K562 (cell line): ENCODE results near the gene PAFAH1B2. TPM values are rescaled to one million over a fixed set of nuclear protein-coding genes. Genes with fewer than 3 reads are reported as not detected.

Experiments
- ATF1 ChIP-seq, 2 experiments: fragments of 450-650 bp in 1 of 2; IDR thresholded peaks; 2 replicates each; pipeline ENCODE4 v1.6.1; 2016; ENCODE audit warnings: missing compliant biosample characterization in 1 of 2, missing genetic modification characterization in 1 of 2
- HEY1 ChIP-seq: fragments of 250-450 bp; sonication (Bioruptor Pico); IDR thresholded peaks from 2 replicates; pipeline ENCODE4 v1.5.0; 2020; ENCODE audit warnings: mild to moderate bottlenecking, moderate library complexity, borderline replicate concordance
- KAT7 ChIP-seq: sonication (generic); formaldehyde crosslinking; IDR thresholded peaks from 2 replicates; pipeline ENCODE4 v1.8.0; 2022; ENCODE audit warnings: missing genetic modification reagents, mild to moderate bottlenecking, borderline replicate concordance
- KLF13 ChIP-seq: fragments of 450-650 bp; IDR thresholded peaks from 2 replicates; pipeline ENCODE4 v1.6.1; 2016; ENCODE audit warnings: missing genetic modification characterization, low read depth, mild to moderate bottlenecking, missing compliant biosample characterization, moderate library complexity, borderline replicate concordance
- MAFF ChIP-seq: IDR thresholded peaks from 2 replicates; pipeline ENCODE4 v1.6.1; 2012; ENCODE audit warnings: low read length, improper control_type of control experiment
- NCOR1 ChIP-seq: fragments of 450-650 bp; IDR thresholded peaks from 2 replicates; pipeline ENCODE4 v1.6.1; 2016; ENCODE audit warnings: mild to moderate bottlenecking, moderate library complexity
- NR2C1 ChIP-seq, 2 experiments: fragments of 450-650 bp; IDR thresholded peaks; 2 replicates each; pipeline ENCODE4 v1.6.1; 2017; ENCODE audit warnings: mild to moderate bottlenecking in 2 of 2, antibody characterized with exemption in 1 of 2, inconsistent platforms in 1 of 2, missing compliant biosample characterization in 1 of 2, missing genetic modification characterization in 1 of 2
- NR3C1 ChIP-seq: sonication (generic); formaldehyde crosslinking; IDR thresholded peaks from 2 replicates; pipeline ENCODE4 v1.8.1; 2022; ENCODE audit warnings: missing genetic modification reagents
- SRSF9 ChIP-seq: fragments of 200-400 bp; formaldehyde crosslinking; IDR thresholded peaks from 2 replicates; pipeline ENCODE4 v1.6.1; 2017; ENCODE audit warnings: low read depth, low read length, borderline replicate concordance
- TAL1 ChIP-seq: fragments of 450-650 bp; IDR thresholded peaks from 2 replicates; pipeline ENCODE4 v1.6.1; 2016; ENCODE audit warnings: mild to moderate bottlenecking
- TOE1 ChIP-seq, 2 experiments: fragments of 450-650 bp in 1 of 2; sonication (generic) in 1 of 2; formaldehyde crosslinking in 1 of 2; IDR thresholded peaks; 2 replicates each; pipeline versions ENCODE4 v1.7.1 to v1.8.0; 2016 to 2022; ENCODE audit warnings: borderline replicate concordance in 2 of 2, mild to moderate bottlenecking in 2 of 2, antibody characterized with exemption in 1 of 2, inconsistent platforms in 1 of 2, low read depth in 1 of 2, missing genetic modification reagents in 1 of 2, moderate library complexity in 1 of 2
- ZNF12 ChIP-seq: sonication (generic); formaldehyde crosslinking; IDR thresholded peaks from 2 replicates; pipeline ENCODE4 v1.4.0; 2020; ENCODE audit warnings: mild to moderate bottlenecking, missing genetic modification reagents
- polyA plus RNA-seq, 8 experiments: library from polyadenylated mRNA; depleted of rRNA in 4 of 8; stranded (reverse) in 5 of 8; unstranded in 3 of 8; fragments of >200 nt; fragmentation: Nextera tagmentation in 2 of 8; fragmentation: Illumina TruSeq in 1 of 8; extraction: Ambion mirVana in 2 of 8; extraction: Trizol in 1 of 8; gene quantifications; 2 replicates each; pipeline versions ENCODE4 v1.2.1 to v1.2.3, GENCODE V29; 2011 to 2014; ENCODE audit warnings: inconsistent platforms in 1 of 8, missing spikeins in 1 of 8
- total RNA-seq, 7 experiments: library from RNA; depleted of rRNA in 6 of 7; stranded (reverse); fragments of >200 nt in 6 of 7; fragmentation: Illumina TruSeq in 2 of 7; extraction: Trizol in 2 of 7; gene quantifications; 2 replicates each; pipeline versions ENCODE4 v1.2.1 to v1.2.3, GENCODE V29; 2011 to 2021; ENCODE audit warnings: low replicate concordance in 1 of 7
- TF ChIP-seq, protein P1 (sequence below): fragments of 450-650 bp; IDR thresholded peaks from 2 replicates; pipeline ENCODE4 v1.7.0; 2016; ENCODE audit warnings: borderline replicate concordance
- TF ChIP-seq, protein P2 (sequence below), 2 experiments: IDR thresholded peaks in 1 of 2; conservative IDR thresholded peaks in 1 of 2; 2 replicates each; pipeline ENCODE4 v1.6.1; 2016; ENCODE audit warnings: low read depth in 2 of 2, mild to moderate bottlenecking in 1 of 2, missing compliant biosample characterization in 1 of 2, missing genetic modification characterization in 1 of 2, moderate library complexity in 1 of 2
- TF ChIP-seq, protein P3 (sequence below): fragments of 200-800 bp; sonication (Bioruptor generic); IDR thresholded peaks from 2 replicates; pipeline ENCODE4 v1.6.1; 2016; ENCODE audit warnings: missing genetic modification characterization, missing compliant biosample characterization

Gene PAFAH1B2
- total and polyA plus RNA-seq, 9 of the 15 experiments (the other 6 are each of a cell fraction or from before 2014, with no cell fraction given): 27.8 to 94.7 (median 64.9) TPM

DNA sequence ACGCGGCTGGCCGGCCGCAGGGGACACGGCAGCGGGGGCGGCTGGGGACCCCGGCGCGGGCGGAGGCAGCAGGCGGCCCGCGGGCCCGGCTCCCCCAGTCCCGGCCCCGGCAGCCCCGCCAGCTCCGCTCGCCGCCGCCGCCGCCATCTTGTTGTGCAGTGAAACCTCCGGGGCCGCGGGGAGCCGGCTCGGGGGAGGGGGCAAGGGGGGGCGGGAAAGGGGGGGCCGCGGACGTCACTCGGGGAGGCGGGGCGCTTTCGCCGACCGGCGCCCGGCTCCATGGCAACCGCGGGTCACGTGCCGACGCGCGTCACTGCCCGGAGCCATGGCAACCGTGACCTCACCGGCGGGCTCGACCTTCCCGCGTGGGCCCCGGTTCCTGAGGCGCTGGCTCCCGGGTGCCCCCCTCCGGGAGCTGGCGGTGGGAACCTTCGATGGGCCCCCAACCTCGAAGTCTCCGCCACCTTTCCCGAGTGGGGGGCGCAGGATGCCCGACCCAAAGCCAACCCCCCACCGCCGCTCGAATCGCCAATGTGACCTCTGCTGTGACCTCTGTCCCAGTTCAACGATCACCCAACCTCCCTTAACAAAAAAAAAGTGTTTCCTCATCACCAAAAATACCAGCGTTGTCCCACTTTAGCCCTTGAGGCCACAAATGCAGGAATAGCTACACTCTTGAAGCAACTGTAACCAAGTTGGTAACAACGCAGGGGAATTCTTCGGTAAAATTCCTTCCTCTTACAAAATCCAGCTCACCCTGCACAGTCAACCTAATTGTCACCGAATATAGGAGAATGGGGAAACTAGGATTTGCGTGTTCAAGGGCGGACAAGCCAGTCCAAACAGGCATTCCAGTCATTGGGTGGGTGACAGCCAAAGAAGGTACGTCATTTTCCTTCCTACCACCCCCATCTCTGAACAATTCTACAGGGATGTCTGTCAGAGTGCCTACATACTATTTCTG is 45.5 kb upstream of the PAFAH1B2 start, which contains the start of gene SIK3 (continued):
- TF ChIP-seq NCOR1 (peak; percentile 17; the same call in 1 of the 2 replicates), TAL1 (no peak), TOE1 (IDR thresholded peaks at IDR 0.05; ENCODE audit: borderline replicate concordance) (peak; percentile 93), TOE1 (CRISPR knock-in tag; IDR thresholded peaks at IDR 0.05; ENCODE audit: borderline replicate concordance, low read depth) (no peak), SRSF9 (no peak), KLF13 (0 out of 2 replicates have a peak, but pooled peaks have one; percentile 47), ATF1 (CRISPR knock-in tag; IDR thresholded peaks at IDR 0.05) (no peak), ATF1 (tag; IDR thresholded peaks at IDR 0.05) (peak; percentile 96), NR2C1 (IDR thresholded peaks at IDR 0.05) (peak; percentile 71), NR2C1 (tag; IDR thresholded peaks at IDR 0.05) (peak; percentile 80), KAT7 (CRISPR knock-in tag) (no peak; the same call in 1 of the 2 replicates), NR3C1 (CRISPR knock-in tag) (no peak), HEY1 (CRISPR knock-in tag) (no peak), ZNF12 (no peak), MAFF (no peak)
- TF ChIP-seq, protein P1, sequence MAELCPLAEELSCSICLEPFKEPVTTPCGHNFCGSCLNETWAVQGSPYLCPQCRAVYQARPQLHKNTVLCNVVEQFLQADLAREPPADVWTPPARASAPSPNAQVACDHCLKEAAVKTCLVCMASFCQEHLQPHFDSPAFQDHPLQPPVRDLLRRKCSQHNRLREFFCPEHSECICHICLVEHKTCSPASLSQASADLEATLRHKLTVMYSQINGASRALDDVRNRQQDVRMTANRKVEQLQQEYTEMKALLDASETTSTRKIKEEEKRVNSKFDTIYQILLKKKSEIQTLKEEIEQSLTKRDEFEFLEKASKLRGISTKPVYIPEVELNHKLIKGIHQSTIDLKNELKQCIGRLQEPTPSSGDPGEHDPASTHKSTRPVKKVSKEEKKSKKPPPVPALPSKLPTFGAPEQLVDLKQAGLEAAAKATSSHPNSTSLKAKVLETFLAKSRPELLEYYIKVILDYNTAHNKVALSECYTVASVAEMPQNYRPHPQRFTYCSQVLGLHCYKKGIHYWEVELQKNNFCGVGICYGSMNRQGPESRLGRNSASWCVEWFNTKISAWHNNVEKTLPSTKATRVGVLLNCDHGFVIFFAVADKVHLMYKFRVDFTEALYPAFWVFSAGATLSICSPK: no peak
- TF ChIP-seq, protein P2, sequence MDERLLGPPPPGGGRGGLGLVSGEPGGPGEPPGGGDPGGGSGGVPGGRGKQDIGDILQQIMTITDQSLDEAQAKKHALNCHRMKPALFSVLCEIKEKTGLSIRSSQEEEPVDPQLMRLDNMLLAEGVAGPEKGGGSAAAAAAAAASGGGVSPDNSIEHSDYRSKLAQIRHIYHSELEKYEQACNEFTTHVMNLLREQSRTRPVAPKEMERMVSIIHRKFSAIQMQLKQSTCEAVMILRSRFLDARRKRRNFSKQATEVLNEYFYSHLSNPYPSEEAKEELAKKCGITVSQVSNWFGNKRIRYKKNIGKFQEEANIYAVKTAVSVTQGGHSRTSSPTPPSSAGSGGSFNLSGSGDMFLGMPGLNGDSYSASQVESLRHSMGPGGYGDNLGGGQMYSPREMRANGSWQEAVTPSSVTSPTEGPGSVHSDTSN (CRISPR knock-in tag; IDR thresholded peaks at IDR 0.05; ENCODE audit: low read depth): no peak
- TF ChIP-seq, protein P2 (tag; conservative IDR thresholded peaks at IDR 0.05; ENCODE audit: low read depth): no peak
- TF ChIP-seq, protein P3, sequence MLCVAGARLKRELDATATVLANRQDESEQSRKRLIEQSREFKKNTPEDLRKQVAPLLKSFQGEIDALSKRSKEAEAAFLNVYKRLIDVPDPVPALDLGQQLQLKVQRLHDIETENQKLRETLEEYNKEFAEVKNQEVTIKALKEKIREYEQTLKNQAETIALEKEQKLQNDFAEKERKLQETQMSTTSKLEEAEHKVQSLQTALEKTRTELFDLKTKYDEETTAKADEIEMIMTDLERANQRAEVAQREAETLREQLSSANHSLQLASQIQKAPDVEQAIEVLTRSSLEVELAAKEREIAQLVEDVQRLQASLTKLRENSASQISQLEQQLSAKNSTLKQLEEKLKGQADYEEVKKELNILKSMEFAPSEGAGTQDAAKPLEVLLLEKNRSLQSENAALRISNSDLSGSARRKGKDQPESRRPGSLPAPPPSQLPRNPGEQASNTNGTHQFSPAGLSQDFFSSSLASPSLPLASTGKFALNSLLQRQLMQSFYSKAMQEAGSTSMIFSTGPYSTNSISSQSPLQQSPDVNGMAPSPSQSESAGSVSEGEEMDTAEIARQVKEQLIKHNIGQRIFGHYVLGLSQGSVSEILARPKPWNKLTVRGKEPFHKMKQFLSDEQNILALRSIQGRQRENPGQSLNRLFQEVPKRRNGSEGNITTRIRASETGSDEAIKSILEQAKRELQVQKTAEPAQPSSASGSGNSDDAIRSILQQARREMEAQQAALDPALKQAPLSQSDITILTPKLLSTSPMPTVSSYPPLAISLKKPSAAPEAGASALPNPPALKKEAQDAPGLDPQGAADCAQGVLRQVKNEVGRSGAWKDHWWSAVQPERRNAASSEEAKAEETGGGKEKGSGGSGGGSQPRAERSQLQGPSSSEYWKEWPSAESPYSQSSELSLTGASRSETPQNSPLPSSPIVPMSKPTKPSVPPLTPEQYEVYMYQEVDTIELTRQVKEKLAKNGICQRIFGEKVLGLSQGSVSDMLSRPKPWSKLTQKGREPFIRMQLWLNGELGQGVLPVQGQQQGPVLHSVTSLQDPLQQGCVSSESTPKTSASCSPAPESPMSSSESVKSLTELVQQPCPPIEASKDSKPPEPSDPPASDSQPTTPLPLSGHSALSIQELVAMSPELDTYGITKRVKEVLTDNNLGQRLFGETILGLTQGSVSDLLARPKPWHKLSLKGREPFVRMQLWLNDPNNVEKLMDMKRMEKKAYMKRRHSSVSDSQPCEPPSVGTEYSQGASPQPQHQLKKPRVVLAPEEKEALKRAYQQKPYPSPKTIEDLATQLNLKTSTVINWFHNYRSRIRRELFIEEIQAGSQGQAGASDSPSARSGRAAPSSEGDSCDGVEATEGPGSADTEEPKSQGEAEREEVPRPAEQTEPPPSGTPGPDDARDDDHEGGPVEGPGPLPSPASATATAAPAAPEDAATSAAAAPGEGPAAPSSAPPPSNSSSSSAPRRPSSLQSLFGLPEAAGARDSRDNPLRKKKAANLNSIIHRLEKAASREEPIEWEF (CRISPR knock-in tag): no peak
